ENCODE measurements around the gene DYNLT2.
"Not testable (repeated sequence)": the region's sequence is repeated elsewhere in the genome, so short reads cannot be mapped to it uniquely, and the experiment has no call there.

DYNLT2 gene

DNA sequence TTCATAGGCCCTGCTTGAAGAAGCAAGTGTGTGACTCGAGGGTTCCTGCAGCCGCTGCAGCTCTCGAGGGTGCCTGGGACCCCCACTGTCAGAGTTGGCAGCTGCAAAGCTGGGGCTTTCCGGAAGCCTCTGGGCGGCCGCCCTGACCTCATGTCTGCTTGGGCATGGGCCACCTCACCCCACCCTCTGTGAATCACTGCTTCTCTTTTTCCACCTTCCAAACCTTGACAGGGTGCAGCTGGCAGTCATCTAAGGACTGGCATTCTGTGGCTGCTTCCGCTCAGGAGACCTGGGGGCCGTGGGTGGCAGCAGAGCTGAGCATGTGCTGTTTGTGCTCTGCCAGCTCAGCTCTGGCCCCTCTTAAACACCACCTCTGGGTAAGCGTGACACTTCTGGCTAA, 32.0 kb upstream of the DYNLT2 start:
- DNase-seq: no peak

DNA sequence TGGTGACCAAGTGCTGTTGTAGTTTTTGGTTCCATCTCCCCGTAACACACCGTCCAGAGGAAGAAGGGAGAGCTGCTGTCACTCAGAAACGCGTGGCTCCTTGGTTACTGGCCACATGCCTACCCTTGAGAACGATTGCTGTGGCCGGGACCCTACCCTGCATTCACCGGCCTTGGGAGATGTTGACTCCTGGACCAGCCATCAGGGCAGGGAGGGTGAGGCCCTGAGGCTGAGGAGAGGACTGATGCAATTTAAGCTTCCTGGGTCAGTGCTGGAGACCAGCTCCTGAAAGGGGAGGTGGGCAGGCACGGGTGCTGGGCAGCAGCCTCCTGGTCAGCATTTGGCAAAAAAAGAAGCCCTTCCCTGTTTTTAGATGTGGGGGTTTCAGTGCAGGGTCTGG, 31.6 kb upstream of the DYNLT2 start:
- no peak for DNase-seq

DNA sequence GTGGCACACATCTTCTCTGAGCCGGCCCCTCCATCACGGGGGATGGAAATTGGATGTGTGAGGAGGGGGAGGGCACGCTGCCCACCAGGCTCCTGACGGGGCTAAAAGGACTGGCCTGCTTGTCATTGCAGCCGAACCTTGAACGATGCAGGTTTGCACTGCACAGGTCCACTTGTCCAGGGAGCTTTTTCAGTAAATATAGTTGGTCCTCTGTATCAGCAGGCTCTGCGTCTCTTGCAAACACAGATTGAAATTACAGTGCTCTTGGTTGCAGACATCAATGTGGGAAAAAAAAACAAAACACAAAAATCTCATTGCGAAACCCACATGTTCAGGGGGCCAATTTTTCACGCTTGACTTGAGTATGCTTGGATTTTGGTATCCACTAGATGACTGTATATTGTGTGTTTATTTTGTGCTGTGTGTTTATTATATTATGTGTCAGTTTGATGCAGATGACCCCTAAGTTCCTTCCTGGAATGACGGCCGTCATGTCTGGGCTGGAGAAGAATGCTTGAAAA, 29.3 kb upstream of the DYNLT2 start:
- no peak for DNase-seq

DNA sequence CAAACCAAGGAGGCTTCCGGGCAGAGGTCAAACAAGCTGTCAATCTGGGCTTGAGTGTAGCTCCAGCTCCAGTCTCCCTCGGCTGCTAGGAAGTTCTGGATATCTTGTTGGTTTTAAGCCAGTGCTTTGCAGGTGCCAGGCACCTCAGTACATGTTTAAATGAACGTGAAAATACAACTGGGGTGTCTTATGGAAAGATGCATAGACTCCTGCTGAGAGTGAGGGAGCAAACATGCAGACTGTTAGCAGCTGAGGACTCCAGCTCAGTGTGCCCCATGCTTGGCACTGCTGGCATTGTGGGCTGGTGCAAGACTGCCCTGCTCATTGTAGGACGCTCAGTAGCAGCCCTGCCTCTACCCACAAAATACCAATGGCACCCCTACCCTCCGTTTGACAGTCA, 28.5 kb upstream of the DYNLT2 start:
- no peak for DNase-seq

DNA sequence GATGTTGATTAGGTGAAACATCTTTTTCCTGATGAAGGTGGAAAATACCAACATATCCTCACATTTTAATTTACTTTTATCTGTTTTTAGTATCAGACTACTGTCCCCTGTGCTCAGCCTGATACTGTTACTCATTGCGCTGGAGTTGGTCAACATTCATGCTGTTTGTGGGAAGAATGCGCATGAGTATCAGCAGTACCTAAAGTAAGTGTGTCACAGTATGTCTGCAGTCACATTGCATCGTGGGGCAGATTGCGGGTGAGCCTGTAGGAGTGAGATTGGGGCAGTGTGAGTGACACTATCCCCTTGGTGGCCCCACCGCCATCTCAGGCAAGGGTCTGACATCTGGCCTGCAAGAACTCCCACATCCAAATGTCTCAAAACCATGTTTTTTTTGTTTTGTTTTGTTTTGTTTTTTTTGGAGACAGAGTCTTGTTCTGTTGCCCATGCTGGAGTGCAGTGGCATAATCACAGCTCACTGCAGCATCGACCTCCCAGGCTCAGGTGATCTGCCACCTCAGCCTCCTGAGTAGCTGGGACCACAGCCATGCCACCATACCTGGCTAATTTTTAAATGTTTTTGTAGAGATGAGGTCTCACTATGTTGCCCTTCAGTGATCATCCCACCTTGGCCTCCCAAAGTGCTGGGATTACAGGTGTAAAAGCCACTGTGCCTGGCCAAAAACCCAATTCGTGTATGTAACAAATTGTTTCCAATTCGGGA, 27.9 kb upstream of the DYNLT2 start:
- DNase-seq: no peak

DNA sequence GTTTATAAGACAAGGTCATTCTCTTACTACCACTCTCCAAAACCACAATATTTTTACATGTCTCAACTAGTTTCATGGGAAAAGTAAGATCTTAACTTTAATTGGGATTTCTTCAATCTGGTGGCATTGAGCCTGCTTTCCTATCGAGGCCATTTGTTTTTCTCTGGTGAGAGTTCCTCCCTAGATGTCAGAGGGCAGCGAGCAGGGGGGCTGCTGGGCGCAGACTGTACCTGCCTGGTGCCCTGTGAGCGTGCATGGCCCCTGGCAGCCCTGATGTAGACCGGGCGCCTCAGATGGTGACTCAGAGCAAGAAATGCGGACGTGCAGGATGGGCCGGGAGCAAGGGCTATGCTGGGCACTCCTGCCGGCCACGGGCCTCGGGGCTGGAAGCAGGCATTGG, 27.3 kb upstream of the DYNLT2 start:
- DNase-seq: no peak

DNA sequence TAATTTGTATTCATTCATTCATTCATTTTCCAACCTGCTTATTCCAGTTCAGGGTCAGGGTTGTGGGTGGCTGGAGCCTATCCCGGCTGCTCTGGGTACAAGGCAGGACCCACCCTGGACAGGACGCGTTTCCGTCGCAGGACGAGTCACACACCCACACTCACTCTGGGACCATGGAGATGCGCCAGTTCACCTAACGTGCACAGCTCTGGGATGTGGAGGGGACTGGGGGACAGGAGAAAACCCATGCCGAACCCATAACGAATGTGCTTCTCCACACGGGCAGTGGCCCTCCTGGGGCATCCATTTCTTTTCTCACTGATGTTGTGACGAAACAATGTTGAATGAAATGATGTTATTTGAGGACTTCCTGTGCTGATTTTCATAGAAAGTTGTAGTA, 26.5 kb upstream of the DYNLT2 start:
- DNase-seq: no peak

DNA sequence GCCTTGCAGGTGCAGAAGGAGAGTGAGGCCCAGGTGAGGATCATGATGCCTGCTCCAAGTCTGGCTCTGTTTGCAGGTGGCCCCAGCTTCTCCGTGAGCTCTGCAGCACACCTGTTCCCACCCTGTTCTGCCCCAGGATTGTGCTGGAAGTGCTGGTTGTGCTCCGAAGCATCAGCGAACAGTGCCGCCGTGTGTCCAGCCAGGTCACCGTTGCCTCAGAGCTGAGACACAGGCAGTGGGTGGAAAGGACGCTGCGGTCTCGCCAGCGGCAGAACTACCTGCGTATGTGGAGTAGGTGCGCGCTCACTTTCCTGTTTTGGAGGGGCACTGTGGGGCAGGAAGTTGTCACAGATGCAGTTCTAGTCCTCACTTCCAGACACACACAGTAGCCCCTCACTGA, 25.0 kb upstream of the DYNLT2 start:
- DNase-seq: no peak

DNA sequence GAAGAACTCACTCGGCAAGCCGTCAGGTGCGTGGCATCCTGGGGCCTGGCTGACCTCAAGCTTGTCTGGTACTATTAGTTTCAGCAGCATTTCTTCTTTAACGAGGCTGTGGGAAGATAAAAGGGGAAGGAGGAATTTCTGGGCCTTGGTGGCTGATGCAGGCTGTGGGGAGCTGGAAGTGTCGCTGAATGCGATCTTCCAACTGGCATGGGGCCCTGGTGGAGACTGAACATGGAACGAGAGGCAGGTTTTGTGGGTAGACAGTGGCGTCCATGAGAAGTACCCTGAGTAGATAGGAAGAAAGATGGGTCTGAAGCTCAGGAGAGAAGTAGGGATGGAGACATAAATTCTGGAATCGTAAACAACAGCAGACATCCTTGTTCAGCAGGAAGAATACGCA, 23.9 kb upstream of the DYNLT2 start:
- no peak for DNase-seq

DNA sequence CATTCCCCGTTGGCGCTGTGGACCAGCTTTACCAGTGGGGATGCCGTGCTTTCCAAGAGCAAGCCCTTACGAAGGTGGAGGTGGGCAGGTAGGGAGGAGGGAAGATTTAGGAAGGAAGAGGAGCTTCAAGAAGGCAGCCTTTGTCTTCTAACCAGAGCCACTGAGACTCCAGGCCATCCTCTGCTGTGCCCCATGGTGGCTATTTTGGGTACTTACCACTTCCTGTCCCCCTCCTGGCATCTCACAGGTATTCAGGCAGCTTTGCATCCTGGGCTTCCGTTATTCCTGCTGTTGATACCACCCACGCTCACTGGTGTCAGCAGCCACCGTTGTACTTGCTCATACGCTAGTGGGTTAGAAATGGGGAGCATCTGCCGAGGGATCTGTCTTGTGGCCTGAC, 23.0 kb upstream of the DYNLT2 start:
- DNase-seq: no peak

DNA sequence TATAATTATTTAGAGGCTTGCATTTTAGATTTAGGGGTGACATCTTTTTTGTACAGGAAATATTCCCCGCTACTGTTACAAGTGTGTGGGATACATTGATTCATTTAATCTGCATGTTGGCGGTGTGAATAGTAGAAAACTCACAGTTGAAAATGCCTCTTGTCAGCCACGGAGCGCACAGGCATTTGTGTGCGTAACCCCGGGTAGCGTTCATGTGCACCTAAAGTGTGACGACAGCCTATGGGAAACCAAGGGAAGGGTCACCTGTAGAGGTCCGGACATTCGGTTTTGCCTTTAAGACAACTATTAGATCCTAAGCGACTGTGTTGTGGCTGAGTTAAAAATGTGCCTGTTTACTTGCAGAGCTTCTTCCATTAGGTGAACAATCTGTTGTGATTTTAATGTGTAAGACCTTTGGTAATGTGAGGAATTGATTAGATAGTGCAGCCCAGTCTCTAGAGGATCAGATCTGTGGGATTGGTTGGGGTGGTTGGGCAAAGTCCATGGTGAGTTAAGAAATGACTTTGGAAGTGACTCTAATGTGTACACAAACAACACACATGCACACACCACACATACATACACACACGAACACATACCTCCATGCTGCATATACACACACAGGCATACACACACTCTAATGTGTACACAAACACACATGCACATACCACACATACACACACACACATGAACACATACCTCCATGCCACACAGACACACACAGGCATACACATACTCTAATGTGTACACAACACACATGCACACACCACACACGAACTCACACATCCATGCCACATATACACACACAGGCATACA, 15.8 kb upstream of the DYNLT2 start:
- DNase-seq: no peak

DNA sequence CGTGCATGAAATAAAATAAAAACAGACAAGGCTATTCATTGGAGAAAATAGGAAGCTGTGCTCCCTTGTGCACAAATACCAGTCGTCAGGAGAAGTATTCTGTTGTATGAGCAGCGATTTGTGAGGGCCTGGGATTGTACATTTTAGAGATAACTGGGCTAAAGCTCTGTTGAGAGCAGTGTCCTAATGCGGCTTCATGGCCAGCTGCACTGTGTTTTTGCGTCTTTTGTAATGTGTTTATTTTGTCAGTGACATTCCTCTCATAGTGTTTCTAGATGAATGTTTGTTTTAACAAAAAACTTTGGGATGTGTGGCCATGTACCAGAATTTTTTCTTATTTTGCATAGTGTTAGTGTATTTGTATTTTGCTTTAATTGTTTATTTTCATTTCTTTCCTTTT, 14.9 kb upstream of the DYNLT2 start:
- no peak for DNase-seq

DNA sequence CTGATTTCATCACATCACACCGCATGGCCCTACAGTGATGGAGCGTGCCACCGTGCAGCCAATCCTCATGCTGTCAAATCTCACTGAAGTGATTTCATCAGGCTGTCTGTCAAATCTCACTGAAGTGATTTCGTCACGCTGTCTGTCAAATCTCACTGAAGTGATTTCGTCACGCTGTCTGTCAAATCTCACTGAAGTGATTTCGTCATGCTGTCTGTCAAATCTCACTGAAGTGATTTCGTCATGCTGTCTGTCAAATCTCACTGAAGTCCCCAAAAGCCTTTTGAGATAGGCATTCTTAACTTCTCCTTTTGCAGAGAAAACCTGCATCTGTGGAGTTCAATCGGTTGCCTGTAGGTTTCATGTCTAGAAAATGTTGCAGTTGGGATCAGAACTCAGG, 14.4 kb upstream of the DYNLT2 start:
- DNase-seq: not testable (repeated sequence)

DNA sequence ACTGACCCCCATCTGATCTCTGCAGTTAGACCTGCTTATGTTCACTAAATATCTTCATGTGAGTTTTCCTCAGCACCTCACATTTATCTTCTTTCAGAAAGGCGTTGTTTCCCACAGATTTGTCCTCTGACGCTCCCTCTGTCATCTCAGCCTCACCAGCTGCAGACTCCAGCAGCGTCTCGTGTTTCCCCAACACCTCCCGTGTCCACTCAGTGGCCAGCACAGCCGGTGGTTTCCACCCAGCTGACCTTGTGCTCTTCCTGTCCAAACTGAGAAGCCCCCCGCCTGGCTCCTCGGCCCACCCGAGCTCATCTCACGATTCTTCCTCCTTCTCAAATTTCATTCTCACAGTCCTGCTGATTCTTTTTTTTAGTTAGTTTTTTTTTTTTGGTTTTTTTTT, 12.5 kb upstream of the DYNLT2 start:
- DNase-seq: no peak

DNA sequence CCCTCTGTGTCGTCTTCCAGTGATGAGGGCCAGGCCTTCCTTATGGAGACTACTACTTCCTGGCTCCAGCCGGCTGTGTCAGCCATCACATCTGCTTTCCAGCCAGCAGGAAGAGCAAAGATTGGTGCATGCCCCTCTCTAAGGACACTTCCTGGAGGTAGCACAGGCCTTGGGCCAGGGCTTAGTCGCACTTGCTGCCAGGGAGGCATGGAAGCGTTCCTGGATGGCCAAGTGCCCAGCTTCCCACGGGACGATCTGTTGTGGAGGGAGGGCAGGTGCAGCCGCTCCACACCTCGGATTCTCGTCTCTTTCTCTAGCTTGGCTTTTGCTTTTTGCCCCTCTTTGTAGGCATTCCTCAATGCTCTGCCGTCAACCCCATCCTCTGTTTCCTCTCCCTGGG, 11.9 kb upstream of the DYNLT2 start:
- DNase-seq: no peak

DNA sequence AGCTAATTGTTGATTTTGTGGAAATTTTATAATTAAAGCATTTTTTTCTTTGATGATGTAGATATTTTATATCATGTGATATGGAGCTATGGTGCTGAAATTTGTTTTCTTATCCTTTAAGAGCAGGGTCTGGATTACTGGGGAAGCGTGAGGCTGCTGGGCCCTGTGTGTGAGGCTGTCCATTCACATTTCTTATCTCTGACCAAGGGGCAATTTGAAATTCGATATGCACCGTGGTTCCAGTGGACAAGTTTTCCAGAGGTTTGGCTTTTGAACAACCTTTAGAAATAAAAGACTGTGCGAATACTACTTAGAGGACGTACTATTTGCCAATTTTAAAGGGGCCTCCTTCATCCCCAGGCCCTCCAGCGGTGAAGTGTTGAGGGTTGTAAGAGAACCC, 3.8 kb upstream of the DYNLT2 start:
- no peak for DNase-seq

DNA sequence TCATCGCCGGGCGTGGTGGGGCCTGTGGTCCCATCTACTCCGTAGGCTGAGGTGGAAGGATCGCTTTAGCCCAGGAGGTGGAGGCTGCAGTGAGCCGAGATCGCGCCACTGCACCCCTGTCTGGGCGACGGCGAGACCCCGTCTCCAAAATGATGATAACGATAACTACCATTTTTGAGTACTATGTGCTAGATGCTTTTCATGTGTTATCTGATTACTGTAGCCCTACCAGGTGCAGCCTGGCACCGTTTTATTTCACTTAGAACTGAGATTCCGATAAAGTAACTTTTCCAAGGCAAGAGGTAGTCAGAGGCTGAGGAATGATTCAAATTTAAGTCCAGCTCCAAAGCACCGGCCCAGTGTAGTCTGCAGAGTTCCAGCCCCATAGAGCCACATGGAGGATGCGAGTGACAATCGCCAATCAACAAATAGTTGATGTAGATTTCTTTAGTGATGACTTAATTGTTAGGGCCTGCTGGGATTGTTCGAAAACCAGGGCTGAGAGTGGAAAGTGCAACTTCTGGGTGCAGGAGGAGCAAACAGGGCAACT, 777 bp upstream of the DYNLT2 start:
- no peak for DNase-seq

DNA sequence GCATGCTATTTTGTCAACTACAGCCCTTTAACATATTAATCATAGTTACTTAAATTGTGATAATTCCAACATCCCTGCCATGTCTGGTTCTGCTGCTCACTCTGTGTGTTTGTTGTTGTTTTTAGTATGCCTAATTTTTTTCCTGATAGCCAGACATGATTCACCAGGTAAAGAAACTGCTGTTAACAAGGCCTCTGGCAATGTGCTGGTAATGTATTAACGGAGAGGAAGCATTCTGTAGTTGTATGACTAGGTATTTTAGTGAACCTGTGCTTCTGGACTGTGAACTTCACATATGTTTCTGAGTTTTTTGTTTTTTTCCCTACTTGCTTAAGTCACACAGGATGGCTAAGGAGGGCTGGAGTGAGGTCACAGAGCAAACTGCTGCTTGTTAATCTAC, 4.8 kb downstream of the DYNLT2 start:
- DNase-seq: no peak

DNA sequence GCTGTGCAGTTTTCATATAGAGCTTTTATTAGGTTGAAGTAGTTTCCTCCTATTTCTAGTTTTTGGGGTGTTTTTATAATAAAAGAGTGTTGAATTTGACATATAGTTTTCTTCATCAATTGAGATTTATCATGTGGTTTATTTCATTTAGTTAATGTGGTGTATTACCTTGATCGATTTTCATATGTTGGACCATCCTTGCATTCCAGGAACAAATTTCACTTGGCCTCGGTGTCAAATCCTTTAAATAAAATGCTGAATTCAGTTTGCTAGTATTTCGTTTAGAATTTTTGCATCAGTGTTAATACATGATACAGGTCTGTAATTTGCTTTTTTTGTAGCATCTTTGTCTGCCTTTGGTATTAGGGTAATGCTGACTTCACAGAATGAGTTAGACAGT, 6.0 kb downstream of the DYNLT2 start:
- DNase-seq: no peak

DNA sequence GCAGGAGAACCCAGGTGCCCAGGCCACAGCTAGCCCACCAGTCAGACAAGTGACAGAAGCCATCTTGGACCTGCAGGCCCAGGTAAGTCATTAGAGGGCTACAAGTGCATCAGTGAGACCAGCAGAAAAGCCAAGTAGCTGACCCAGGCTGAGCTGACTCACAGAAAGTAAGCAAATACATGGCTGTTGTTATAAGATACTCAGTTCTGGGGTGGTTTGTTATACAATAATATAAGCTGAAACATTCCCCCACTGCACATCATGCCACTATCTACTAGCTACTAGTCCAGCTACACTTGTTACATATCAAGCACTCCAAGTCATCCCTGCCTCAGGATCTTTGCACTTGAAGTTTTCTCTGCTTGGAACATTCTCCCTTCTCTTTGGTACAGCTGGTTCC, 10.0 kb downstream of the DYNLT2 start:
- no peak for DNase-seq

DNA sequence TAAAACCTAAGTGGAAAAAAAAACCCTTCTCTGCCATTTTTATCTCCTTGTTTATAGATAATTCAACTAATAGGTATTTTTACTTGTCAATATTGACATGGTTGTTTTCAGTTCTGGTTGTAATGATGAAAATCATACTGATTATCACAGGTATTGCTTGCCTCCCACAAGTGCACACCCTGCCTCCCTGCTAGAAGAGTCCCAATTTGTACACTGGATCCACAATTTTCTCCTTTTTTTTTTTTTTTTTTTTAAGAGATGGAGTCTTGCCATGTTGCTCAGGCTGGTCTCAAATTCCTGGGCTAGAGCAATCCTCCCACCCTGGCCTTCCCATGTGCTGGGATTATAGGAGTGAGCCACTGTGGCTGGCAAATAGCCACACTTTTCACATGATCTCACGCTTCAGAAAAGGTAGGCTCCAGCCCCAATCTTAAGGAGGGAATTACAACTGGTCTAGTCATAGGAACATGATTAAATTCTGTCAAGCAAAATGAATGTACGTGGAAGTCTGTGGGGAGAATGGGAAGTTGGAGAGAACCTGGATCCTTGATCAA, 12.3 kb downstream of the DYNLT2 start:
- no peak for DNase-seq

DNA sequence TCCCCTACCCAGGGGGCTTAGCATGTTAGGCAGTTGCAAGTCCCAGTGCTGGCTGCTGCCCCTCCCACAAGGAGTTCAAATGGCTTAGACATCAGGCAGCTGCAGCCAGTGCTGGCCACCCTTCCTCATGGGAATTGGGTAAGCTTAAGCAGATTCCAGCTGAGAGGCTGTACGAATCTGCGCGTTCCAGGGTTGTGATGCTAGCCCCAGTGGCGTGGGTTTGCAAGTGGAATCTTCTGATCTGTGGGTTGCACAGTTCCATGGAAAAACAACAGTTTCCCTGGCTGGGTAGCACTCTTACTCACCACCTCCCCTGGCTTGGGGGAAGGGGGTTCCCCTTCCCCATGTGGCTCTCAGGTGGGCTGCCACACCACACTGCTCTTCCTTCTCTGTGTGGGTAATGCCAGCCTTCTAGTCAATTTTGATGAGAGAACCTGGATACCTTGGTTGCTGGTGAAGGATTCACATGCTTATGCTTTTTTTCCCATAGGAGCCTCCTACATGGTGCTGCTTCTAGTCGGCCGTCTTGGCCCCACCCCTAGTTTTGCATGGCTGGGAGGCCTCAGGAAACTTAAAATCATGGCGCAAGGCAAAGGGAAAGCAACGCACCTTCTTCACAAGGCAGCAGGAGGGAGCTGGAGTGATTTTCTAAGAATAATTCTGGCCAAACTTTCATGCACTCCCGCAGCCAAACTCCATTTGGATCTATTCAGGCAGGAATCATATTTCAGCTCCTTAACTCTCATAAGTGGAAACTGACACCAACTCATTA, 13.0 kb downstream of the DYNLT2 start:
- DNase-seq: no peak

DNA sequence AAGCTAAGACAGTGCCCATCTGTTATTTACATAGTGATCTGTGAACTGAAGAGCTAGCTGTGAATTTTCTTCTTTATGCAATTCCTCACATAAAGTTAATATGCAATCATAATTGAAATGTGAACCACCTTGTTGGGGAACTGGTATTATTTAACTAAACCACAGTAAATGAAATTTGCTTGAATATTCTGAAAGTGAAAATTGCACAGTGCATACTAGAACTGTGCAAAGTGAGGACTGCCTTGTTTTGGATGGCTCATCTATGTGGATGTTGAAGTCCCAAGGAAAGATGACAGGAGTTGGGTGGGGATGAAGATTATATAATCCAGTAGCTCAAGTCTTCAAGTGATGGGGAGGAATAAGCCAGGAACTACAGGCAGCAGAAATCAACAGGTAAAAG, 21.4 kb downstream of the DYNLT2 start:
- DNase-seq: no peak
